Stimulated activated CD4-positive, alpha-beta T cell treated with anti-CD3 and anti-CD28 coated beads, Interleukin-1b, Interleukin-23, amount 100 ng/mL, for 48 hours (primary cell): Measurements from ENCODE around the gene AKT1S1.
"Not testable (repeated sequence)": the region's sequence is repeated elsewhere in the genome, so short reads cannot be mapped to it uniquely, and the experiment has no call there.

ENCODE experiments used
- DNase-seq: peaks from one replicate; pipeline ENCODE4 v3.0.0-alpha.2; 2020

AKT1S1 gene

GRCh38 chr19:49833599-49833998, 43.6 kb downstream of the AKT1S1 start:
- DNase-seq: no peak

- no peak for DNase-seq
These were observed 44.6 kb downstream of the AKT1S1 start for GRCh38 chr19:49832556-49832955.

- no peak for DNase-seq
These were observed 45.6 kb downstream of the AKT1S1 start for GRCh38 chr19:49831592-49831991.

GRCh38 chr19:49830766-49831165, 46.4 kb downstream of the AKT1S1 start:
- DNase-seq: no peak

DNA sequence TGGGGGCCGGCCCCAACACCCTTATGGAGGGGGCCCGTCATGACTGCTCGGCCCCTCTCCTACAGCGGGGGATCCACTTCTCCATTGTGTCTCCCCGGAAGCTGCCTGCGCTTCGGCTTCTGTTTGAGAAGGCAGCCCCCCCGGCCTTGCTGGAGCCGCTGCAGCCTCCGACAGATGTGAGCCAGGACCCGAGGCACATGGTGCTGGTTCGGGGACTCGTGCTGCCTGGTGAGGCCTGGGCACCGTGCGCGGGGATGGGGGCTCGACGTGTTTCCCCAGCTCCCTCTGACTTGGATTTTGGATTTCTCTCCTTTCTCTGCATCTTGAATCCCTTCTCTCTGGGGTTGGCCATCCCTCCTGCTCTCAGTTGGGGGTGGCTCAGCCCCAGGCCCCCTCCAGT, 47.4 kb downstream of the AKT1S1 start:
- DNase-seq: no peak

- DNase-seq: no peak
These were observed 48.0 kb downstream of the AKT1S1 start for GRCh38 chr19:49829200-49829599.

GRCh38 chr19:49827034-49827433, 50.1 kb downstream of the AKT1S1 start:
- DNase-seq: no peak

DNA sequence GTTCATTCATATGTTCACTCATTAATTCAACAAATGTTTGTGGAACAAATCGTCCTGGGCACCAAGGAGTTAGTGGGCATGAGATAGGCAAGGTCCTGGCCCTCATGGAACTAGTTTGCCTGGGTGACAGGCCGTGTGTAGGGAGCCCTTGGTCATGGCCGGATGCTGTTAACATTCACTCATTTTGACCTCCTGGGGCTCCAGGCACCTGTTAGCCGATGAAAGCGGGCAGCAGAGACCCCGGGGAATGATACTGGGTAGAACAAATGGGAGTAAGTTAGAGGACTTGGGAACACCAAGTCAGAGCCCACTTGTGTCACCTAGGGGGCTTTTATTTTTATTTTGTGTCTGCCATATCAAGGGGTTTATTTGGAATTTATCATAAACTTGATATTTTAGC, 52.5 kb downstream of the AKT1S1 start:
- DNase-seq: no peak

- DNase-seq: no peak
These were observed 53.7 kb downstream of the AKT1S1 start for GRCh38 chr19:49823472-49823871.

DNA sequence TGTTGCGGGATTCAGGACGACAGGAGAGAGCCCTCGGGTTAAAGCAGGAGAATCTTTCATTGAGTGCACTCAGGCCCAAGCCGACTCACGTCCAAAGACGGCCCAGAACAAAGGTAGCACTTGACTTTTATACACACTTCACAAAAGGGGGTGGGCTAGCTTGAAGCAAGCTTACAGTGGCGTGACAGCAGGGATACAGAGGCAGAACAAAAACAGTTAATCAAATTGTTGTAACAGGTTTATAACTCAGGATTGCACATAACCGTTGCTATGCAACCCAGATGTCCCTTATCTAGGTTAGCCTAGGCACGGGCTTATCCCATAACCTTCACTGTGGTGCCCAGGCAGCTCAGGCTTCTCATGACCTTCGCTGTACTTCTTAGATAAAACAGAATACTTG, 57.0 kb downstream of the AKT1S1 start:
- DNase-seq: no peak

DNA sequence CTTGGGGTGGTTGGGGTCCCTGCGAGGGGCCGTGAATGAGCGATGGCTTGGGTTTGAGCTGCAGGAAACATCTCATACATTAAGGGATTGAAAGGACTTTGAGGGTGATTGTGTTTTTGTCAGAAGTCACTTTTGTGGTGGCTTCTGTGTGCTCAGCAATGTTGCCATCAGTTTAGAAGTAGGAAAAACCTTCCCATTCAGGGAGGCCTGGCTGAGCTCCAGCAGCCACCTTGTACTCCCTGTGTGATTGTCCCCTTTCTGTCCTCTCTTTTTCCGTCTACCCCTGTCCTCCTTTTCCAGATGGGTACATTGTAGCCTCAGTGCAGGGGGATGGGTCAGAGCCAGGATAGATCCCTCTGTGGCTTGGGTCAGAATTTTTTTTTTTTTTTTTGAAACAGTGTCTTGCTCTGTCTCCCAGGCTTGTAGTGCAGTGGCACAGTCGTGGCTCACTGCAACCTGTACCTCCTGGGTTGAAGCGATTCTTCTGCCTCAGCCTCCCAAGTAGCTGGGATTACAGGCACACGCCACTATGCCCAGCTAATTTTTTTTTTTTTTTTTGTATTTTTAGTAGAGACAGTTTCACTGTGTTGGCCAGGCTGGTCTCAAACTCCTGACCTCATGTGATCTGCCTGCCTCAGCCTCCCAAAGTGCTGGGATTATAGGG, 57.6 kb downstream of the AKT1S1 start:
- DNase-seq: not testable (repeated sequence)
